Measurements from ENCODE around the gene MAPK10. TPM values are rescaled to one million over a fixed set of nuclear protein-coding genes. Genes with fewer than 3 reads are reported as not detected.

The MAPK10 gene
- total and polyA plus RNA-seq, 4 donors, result 0.82 to 3.6 (median 2.3) TPM

DNA sequence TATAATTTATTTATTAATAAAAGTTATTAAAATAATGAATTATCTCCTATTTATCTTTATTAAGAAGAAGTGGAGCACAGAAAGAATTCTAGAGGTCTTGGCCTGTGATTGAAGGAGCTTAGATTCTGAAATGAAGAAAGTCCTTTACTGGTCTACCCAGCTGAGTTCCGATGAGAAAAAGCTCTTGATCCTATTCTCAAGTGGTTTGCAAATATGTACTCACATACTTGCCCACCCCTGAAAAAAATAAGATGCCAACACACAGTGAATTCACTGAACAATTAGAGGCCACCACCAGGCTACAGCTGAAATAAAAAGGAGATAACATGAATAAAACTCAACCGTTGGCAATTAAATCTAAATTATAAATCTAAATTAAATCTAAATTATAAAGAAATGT is 253.4 kb downstream of the MAPK10 start:
- 83% methylated on average over 2 of the region's 2 CpGs for WGBS
- no peak overlapping the region for H3K27ac ChIP-seq (ENCODE audit: low read depth in 1 of 2, low read length in 2 of 2)
- DNase-seq (ENCODE audit: low spot score), result no peak
- H3K27me3 ChIP-seq (ENCODE audit: control insufficient read depth in 4 of 4, insufficient read depth in 4 of 4, low read length in 3 of 4), result no peaks in the 10 kb centered on the region
- TF ChIP-seq ZBTB33 (IDR thresholded peaks at IDR 0.05) (no peak), YY1 (IDR thresholded peaks at IDR 0.05) (no peak), HNF4A (conservative IDR thresholded peaks at IDR 0.05) (no peak), RXRA (IDR thresholded peaks at IDR 0.05) (no peak), SP1 (IDR thresholded peaks at IDR 0.05) (no peak), JUND (IDR thresholded peaks at IDR 0.05) (no peak), FOXA1 (IDR thresholded peaks at IDR 0.05) (no peak)
- TF ChIP-seq, protein P1, sequence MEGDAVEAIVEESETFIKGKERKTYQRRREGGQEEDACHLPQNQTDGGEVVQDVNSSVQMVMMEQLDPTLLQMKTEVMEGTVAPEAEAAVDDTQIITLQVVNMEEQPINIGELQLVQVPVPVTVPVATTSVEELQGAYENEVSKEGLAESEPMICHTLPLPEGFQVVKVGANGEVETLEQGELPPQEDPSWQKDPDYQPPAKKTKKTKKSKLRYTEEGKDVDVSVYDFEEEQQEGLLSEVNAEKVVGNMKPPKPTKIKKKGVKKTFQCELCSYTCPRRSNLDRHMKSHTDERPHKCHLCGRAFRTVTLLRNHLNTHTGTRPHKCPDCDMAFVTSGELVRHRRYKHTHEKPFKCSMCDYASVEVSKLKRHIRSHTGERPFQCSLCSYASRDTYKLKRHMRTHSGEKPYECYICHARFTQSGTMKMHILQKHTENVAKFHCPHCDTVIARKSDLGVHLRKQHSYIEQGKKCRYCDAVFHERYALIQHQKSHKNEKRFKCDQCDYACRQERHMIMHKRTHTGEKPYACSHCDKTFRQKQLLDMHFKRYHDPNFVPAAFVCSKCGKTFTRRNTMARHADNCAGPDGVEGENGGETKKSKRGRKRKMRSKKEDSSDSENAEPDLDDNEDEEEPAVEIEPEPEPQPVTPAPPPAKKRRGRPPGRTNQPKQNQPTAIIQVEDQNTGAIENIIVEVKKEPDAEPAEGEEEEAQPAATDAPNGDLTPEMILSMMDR (IDR thresholded peaks at IDR 0.05; ENCODE audit: low read depth, low read length, missing input control), result no peak
- H3K9ac ChIP-seq (ENCODE audit: low read depth in 1 of 2, low read length in 2 of 2), result no peak overlapping the region
- no peak overlapping the region for H3K4me3 ChIP-seq (ENCODE audit: low read depth in 1 of 3, low read length in 3 of 3)
- H3K4me1 ChIP-seq (ENCODE audit: control insufficient read depth in 4 of 4, insufficient read depth in 4 of 4, low read length in 3 of 4), result no peaks in the 10 kb centered on the region
- H3K9me3 ChIP-seq (ENCODE audit: control insufficient read depth in 4 of 4, low read length in 3 of 4), result no peaks in the 10 kb centered on the region
- no peaks in the 10 kb centered on the region for H3K36me3 ChIP-seq (ENCODE audit: control insufficient read depth in 4 of 4, insufficient read depth in 3 of 4, low read depth in 1 of 4, low read length in 3 of 4)

DNA sequence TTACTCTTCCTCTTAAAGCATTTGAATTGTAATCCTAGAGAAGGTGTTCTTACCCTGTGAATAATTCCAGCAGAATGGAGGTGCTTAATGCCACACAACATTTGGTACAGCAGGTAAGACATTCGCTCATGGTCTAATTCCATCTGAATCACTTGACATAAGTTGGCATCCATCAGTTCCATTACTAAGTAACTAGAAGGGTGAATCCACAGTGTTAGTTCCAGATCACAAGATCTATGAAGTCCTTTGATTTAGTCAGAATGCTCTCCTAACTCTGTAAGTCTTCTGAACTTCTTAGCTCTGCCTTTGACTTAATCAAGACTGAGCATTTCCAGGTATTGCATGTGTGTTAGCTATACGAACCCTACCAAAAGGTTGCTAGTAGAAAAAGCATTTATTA is 258.0 kb downstream of the MAPK10 start:
- WGBS, result 86% methylated on average over 2 of the region's 2 CpGs
- Histone ChIP-seq H3K4me1 (ENCODE audit: control insufficient read depth in 4 of 4, insufficient read depth in 4 of 4, low read length in 3 of 4) (no peaks in the 10 kb centered on the region), H3K4me3 (ENCODE audit: low read depth in 1 of 3, low read length in 3 of 3) (no peak overlapping the region), H3K27ac (ENCODE audit: low read depth in 1 of 2, low read length in 2 of 2) (no peak overlapping the region), H3K9me3 (ENCODE audit: control insufficient read depth in 4 of 4, low read length in 3 of 4) (no peaks in the 10 kb centered on the region), H3K36me3 (ENCODE audit: control insufficient read depth in 4 of 4, insufficient read depth in 3 of 4, low read depth in 1 of 4, low read length in 3 of 4) (no peaks in the 10 kb centered on the region), H3K27me3 (ENCODE audit: control insufficient read depth in 4 of 4, insufficient read depth in 4 of 4, low read length in 3 of 4) (peaks cover 0 to 3% (median 0%) of the 10 kb centered on the region in 4 donors), H3K9ac (ENCODE audit: low read depth in 1 of 2, low read length in 2 of 2) (no peak overlapping the region)
- no peak for TF ChIP-seq JUND (IDR thresholded peaks at IDR 0.05)
- TF ChIP-seq MAX (IDR thresholded peaks at IDR 0.05), result no peak
- no peak for DNase-seq (ENCODE audit: low spot score)

DNA sequence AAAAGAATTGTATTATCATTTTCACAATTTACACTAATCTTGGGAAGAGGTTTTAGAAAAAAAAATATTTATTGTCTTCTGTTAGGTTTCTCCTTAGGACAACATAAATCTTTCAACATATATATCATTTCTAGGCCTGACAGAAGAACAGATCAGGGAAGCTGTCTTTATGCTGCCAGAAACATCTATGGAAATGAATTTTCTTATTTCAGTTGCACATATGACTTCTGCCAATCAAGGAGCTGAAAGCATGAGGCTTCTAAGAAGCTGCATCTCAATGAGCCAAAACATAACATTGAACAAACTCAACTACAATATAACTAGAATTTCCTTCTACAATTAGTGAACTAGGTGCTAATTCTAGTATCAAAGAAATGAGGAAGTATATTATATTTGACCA is 258.4 kb downstream of the MAPK10 start:
- Histone ChIP-seq H3K27me3 (ENCODE audit: control insufficient read depth in 4 of 4, insufficient read depth in 4 of 4, low read length in 3 of 4) (peaks cover 0 to 3% (median 0%) of the 10 kb centered on the region in 4 donors), H3K9me3 (ENCODE audit: control insufficient read depth in 4 of 4, low read length in 3 of 4) (no peaks in the 10 kb centered on the region), H3K4me1 (ENCODE audit: control insufficient read depth in 4 of 4, insufficient read depth in 4 of 4, low read length in 3 of 4) (no peaks in the 10 kb centered on the region), H3K27ac (ENCODE audit: low read depth in 1 of 2, low read length in 2 of 2) (no peak overlapping the region), H3K36me3 (ENCODE audit: control insufficient read depth in 4 of 4, insufficient read depth in 3 of 4, low read depth in 1 of 4, low read length in 3 of 4) (no peaks in the 10 kb centered on the region), H3K9ac (ENCODE audit: low read depth in 1 of 2, low read length in 2 of 2) (no peak overlapping the region), H3K4me3 (ENCODE audit: low read depth in 1 of 3, low read length in 3 of 3) (no peak overlapping the region)
- DNase-seq (ENCODE audit: low spot score), result no peak
- no peak for TF ChIP-seq MAX (IDR thresholded peaks at IDR 0.05)
- no peak for TF ChIP-seq NR2F2 (IDR thresholded peaks at IDR 0.05)
- TF ChIP-seq, protein P1 (IDR thresholded peaks at IDR 0.05; ENCODE audit: low read depth, low read length, missing input control), result no peak
- no peak for TF ChIP-seq HNF4G (IDR thresholded peaks at IDR 0.05)
- TF ChIP-seq EGR1 (IDR thresholded peaks at IDR 0.05; ENCODE audit: low read depth in 2 of 2), result no peak
- TF ChIP-seq FOXA2 (IDR thresholded peaks at IDR 0.05), result no peak
- no peak for TF ChIP-seq RXRA (IDR thresholded peaks at IDR 0.05)
- no peak for TF ChIP-seq JUND (IDR thresholded peaks at IDR 0.05)
- no peak for TF ChIP-seq ZBTB33 (IDR thresholded peaks at IDR 0.05)
- TF ChIP-seq SP1 (IDR thresholded peaks at IDR 0.05), result no peak
- no peak for TF ChIP-seq YY1 (IDR thresholded peaks at IDR 0.05)
- TF ChIP-seq REST (IDR thresholded peaks at IDR 0.05), result no peak
- TF ChIP-seq RAD21 (IDR thresholded peaks at IDR 0.05), result no peak

Data from liver (tissue), 9 donors.